H9 (cell line): ENCODE measurements around the gene OSBPL2. TPM values are rescaled to one million over a fixed set of nuclear protein-coding genes. Genes with fewer than 3 reads are reported as not detected.
A peak's percentile ranks its signal among the peaks of the same experiment; 100 is the strongest.

Source experiments
- DNase-seq: peaks from one replicate; pipeline ENCODE4 v3.0.0-alpha.2; 2017
- H2AFZ ChIP-seq: one replicate; pipeline ENCODE4 v1.6.1; 2013; ENCODE audit warnings: mild to moderate bottlenecking, low read length, control low read depth, moderate library complexity
- H2AK5ac ChIP-seq: 2 replicates; pipeline ENCODE4 v1.6.1; 2013; ENCODE audit warnings: low read length, control low read depth, mixed read lengths; ENCODE audit not compliant: insufficient read length
- H2BK120ac ChIP-seq: one replicate; pipeline ENCODE4 v1.6.1; 2013; ENCODE audit warnings: low read depth, mild to moderate bottlenecking, low read length, control low read depth, inconsistent platforms; ENCODE audit not compliant: poor library complexity, severe bottlenecking
- H2BK12ac ChIP-seq: 2 replicates; pipeline ENCODE4 v1.6.1; 2013; ENCODE audit warnings: low read length, control low read depth, mixed read lengths, low read depth; ENCODE audit not compliant: insufficient read length
- H2BK15ac ChIP-seq: 2 replicates; pipeline ENCODE4 v1.6.1; 2013; ENCODE audit warnings: low read depth, low read length, control low read depth
- H2BK20ac ChIP-seq: one replicate; pipeline ENCODE4 v1.6.1; 2013; ENCODE audit warnings: low read depth, mild to moderate bottlenecking, low read length, control low read depth, inconsistent platforms; ENCODE audit not compliant: poor library complexity, severe bottlenecking
- H2BK5ac ChIP-seq: 2 replicates; pipeline ENCODE4 v1.6.1; 2013; ENCODE audit warnings: low read length, control low read depth, mixed read lengths; ENCODE audit not compliant: insufficient read length
- H3K14ac ChIP-seq: 2 replicates; pipeline ENCODE4 v1.6.1; 2013; ENCODE audit warnings: low read length, control low read depth; ENCODE audit not compliant: insufficient read depth
- H3K18ac ChIP-seq: 2 replicates; pipeline ENCODE4 v1.6.1; 2013; ENCODE audit warnings: low read depth, mild to moderate bottlenecking, mixed read lengths, low read length, control low read depth; ENCODE audit not compliant: insufficient read length
- H3K23ac ChIP-seq: 2 replicates; pipeline ENCODE4 v1.6.1; 2013; ENCODE audit warnings: low read length, control low read depth, mixed read lengths, low read depth; ENCODE audit not compliant: insufficient read length
- H3K23me2 ChIP-seq: 2 replicates; pipeline ENCODE4 v1.6.1; 2013; ENCODE audit warnings: low read depth, mild to moderate bottlenecking, mixed read lengths, low read length, control low read depth; ENCODE audit not compliant: insufficient read length, poor library complexity, severe bottlenecking
- H3K27ac ChIP-seq: 2 replicates; pipeline ENCODE4 v1.5.1; 2013; ENCODE audit warnings: low read length, control low read depth, mixed read lengths, low read depth; ENCODE audit not compliant: insufficient read length
- H3K27me3 ChIP-seq: 2 replicates; pipeline ENCODE4 v1.6.1; 2013; ENCODE audit warnings: low read length, control low read depth, inconsistent platforms; ENCODE audit not compliant: insufficient read depth
- H3K4ac ChIP-seq: 2 replicates; pipeline ENCODE4 v1.6.1; 2013; ENCODE audit warnings: low read depth, mild to moderate bottlenecking, control low read depth, inconsistent platforms, low read length, moderate library complexity
- H3K4me1 ChIP-seq: 2 replicates; pipeline ENCODE4 v1.6.1; 2013; ENCODE audit warnings: low read length, control low read depth, inconsistent platforms; ENCODE audit not compliant: insufficient read depth
- H3K4me2 ChIP-seq: 2 replicates; pipeline ENCODE4 v1.6.1; 2013; ENCODE audit warnings: low read length, control low read depth, mixed read lengths; ENCODE audit not compliant: insufficient read length, insufficient read depth
- H3K56ac ChIP-seq: 2 replicates; pipeline ENCODE4 v1.6.1; 2013; ENCODE audit warnings: low read depth, mild to moderate bottlenecking, mixed read lengths, low read length, control low read depth; ENCODE audit not compliant: insufficient read length
- H3K79me1 ChIP-seq: 2 replicates; pipeline ENCODE4 v1.6.1; 2013; ENCODE audit warnings: low read depth, mild to moderate bottlenecking, moderate library complexity, low read length, control low read depth, inconsistent platforms; ENCODE audit not compliant: insufficient read depth, poor library complexity, severe bottlenecking
- H3K79me2 ChIP-seq: 2 replicates; pipeline ENCODE4 v1.6.1; 2013; ENCODE audit warnings: low read length, control low read depth, inconsistent platforms; ENCODE audit not compliant: insufficient read depth
- H3K9ac ChIP-seq: 2 replicates; pipeline ENCODE4 v1.6.1; 2013; ENCODE audit warnings: low read length, control low read depth, mixed read lengths; ENCODE audit not compliant: insufficient read length; ENCODE audit errors: extremely low read depth
- H3K9me3 ChIP-seq: one replicate; pipeline ENCODE4 v1.6.1; 2013; ENCODE audit warnings: low read depth, low read length, inconsistent platforms; ENCODE audit not compliant: control insufficient read depth
- H3T11ph ChIP-seq: one replicate; pipeline ENCODE4 v1.6.1; 2013; ENCODE audit warnings: mild to moderate bottlenecking, low read length, control low read depth, inconsistent platforms
- H4K20me1 ChIP-seq: one replicate; pipeline ENCODE4 v1.6.1; 2013; ENCODE audit not compliant: control insufficient read depth, insufficient read length, insufficient read depth
- H4K5ac ChIP-seq: 2 replicates; pipeline ENCODE4 v1.6.1; 2013; ENCODE audit warnings: low read depth, mild to moderate bottlenecking, mixed read lengths, low read length, control low read depth; ENCODE audit not compliant: insufficient read length
- H4K8ac ChIP-seq: replicated peaks from 2 replicates; pipeline ENCODE4 v1.6.1; 2013; ENCODE audit warnings: low read length, control low read depth, mixed read lengths, low read depth; ENCODE audit not compliant: insufficient read length
- H4K91ac ChIP-seq: 2 replicates; pipeline ENCODE4 v1.6.1; 2013; ENCODE audit warnings: low read depth, mild to moderate bottlenecking, moderate library complexity, mixed read lengths, low read length, control low read depth; ENCODE audit not compliant: insufficient read length
- H3K27ac Mint-ChIP-seq, 3 experiments: 2 replicates in 2 of 3; 3 replicates in 1 of 3; pipeline ENCODE4 v1.8.0; 2020 to 2021; ENCODE audit warnings: mixed read lengths in 3 of 3, mild to moderate bottlenecking in 1 of 3, moderate library complexity in 1 of 3
- H3K27me3 Mint-ChIP-seq: 2 replicates; pipeline ENCODE4 v1.8.0; 2021; ENCODE audit warnings: low read depth, mild to moderate bottlenecking, moderate library complexity, mixed read lengths
- H3K36me3 Mint-ChIP-seq, 3 experiments: 2 replicates in 2 of 3; 3 replicates in 1 of 3; pipeline ENCODE4 v1.8.0; 2020 to 2021; ENCODE audit warnings: low read depth in 3 of 3, mixed read lengths in 3 of 3; ENCODE audit not compliant: insufficient read depth in 1 of 3
- H3K4me1 Mint-ChIP-seq, 2 experiments: 2 replicates each; pipeline ENCODE4 v1.8.0; 2020; ENCODE audit warnings: mixed read lengths in 2 of 2
- H3K4me3 Mint-ChIP-seq, 2 experiments: 2 replicates in 1 of 2; 3 replicates in 1 of 2; pipeline ENCODE4 v1.8.0; 2020 to 2021; ENCODE audit warnings: mild to moderate bottlenecking in 2 of 2, mixed read lengths in 2 of 2, moderate library complexity in 1 of 2
- H3K9me3 Mint-ChIP-seq, 2 experiments: 2 replicates in 1 of 2; 3 replicates in 1 of 2; pipeline ENCODE4 v1.8.0; 2020; ENCODE audit warnings: mild to moderate bottlenecking in 2 of 2, mixed read lengths in 2 of 2, moderate library complexity in 1 of 2
- CTCF ChIP-seq: fragments of 200-600 bp; sonication (generic); conservative IDR thresholded peaks from 3 replicates; pipeline ENCODE4 v1.8.0; 2021; ENCODE audit warnings: antibody characterized with exemption, mild to moderate bottlenecking
- WGBS: extraction: QIAGEN DNeasy Blood & Tissue Kit; methylation state at CpG from one replicate; pipeline ENCODE4 v1.1.7; 2013; ENCODE audit warnings: missing lambda C conversion rate, low lambda C conversion rate, mixed read lengths; ENCODE audit not compliant: insufficient read length; ENCODE audit errors: extremely low coverage; 5-methylcytosine and 5-hydroxymethylcytosine counted together
- total RNA-seq: library from RNA; stranded (reverse); gene quantifications from 2 replicates; pipeline ENCODE4 v1.2.1, GENCODE V29; 2021

Gene OSBPL2
- total RNA-seq, 1 experiment from 2014 or later = 47.3 TPM

GRCh38 chr20:62234339-62234738, 4.0 kb upstream of the OSBPL2 start:
- peaks cover 10 to 20% of the 10 kb centered on the region in 2 experiments for H3K4me1 Mint-ChIP-seq
- no peak overlapping the region for H3K4me2 ChIP-seq

More at GRCh38 chr20:62234339-62234738, 4.0 kb upstream of the OSBPL2 start:
- Histone ChIP-seq H3K27ac (no peak overlapping the region), H2BK120ac (no peak overlapping the region), H4K8ac (no peak overlapping the region), H2AK5ac (no peak overlapping the region), H4K5ac (no peak overlapping the region), H3K23ac (no peak overlapping the region), H2BK12ac (no peak overlapping the region), H3K27me3 (no peaks in the 10 kb centered on the region), H3K9me3 (no peaks in the 10 kb centered on the region), H3K79me1 (no peaks in the 10 kb centered on the region), H3K18ac (no peak overlapping the region), H2AFZ (no peak overlapping the region), H4K20me1 (no peaks in the 10 kb centered on the region), H3K14ac (no peak overlapping the region), H3T11ph (no peak overlapping the region), H3K4me1 (no peaks in the 10 kb centered on the region), H3K23me2 (peaks cover 6% of the 10 kb centered on the region), H2BK5ac (no peak overlapping the region), H3K56ac (no peak overlapping the region), H3K9ac (no peak overlapping the region), H2BK20ac (no peak overlapping the region), H4K91ac (no peak overlapping the region), H3K79me2 (no peaks in the 10 kb centered on the region), H3K4ac (no peak overlapping the region), H2BK15ac (no peak overlapping the region)
- Mint-ChIP-seq H3K27me3 (peaks cover 12% of the 10 kb centered on the region), H3K9me3 (peaks cover 0 to 3% of the 10 kb centered on the region in 2 experiments; a peak in 2 of 5 replicates), H3K27ac (peak overlapping the region in 1 of 3 experiments; percentile 86; a peak in 1 of 7 replicates), H3K4me3 (no peak overlapping the region), H3K36me3 (no peaks in the 10 kb centered on the region; a peak in 1 of 7 replicates)
- no peak for DNase-seq
- WGBS = no CpG with 5 or more reads among the region's 5 CpGs
- no peak for TF ChIP-seq CTCF
